Gastroesophageal sphincter (tissue), 3 donors: ENCODE results near the gene EVC2.

ENCODE experiments used
- CTCF ChIP-seq, 4 experiments: fragments of 200-600 bp in 2 of 4; fragments of 450-650 bp in 2 of 4; sonication (generic) in 1 of 4; IDR thresholded peaks; one replicate each; pipeline ENCODE4 v1.5.1; 2017 to 2019; ENCODE audit warnings: antibody characterized with exemption in 4 of 4, mild to moderate bottlenecking in 2 of 4, moderate library complexity in 2 of 4
- POLR2A ChIP-seq, 2 donors: fragments of 450-650 bp; IDR thresholded peaks; one replicate each; pipeline ENCODE4 v1.6.1; 2017; ENCODE audit warnings: antibody characterized with exemption in 2 of 2, mild to moderate bottlenecking in 2 of 2, moderate library complexity in 1 of 2

GRCh38 chr4:5742968-5743367 lies 34.6 kb upstream of the EVC2 start:
- TF ChIP-seq CTCF (IDR thresholded peaks at IDR 0.05) (no peak), POLR2A (IDR thresholded peaks at IDR 0.05) (no peak)
